H1 (cell line): ENCODE data around the gene CAMTA2.

Experiments used
- ATF3 ChIP-seq: IDR thresholded peaks from 2 replicates; pipeline ENCODE4 v1.6.1; 2011; ENCODE audit warnings: low read depth, mild to moderate bottlenecking, low read length; ENCODE audit not compliant: insufficient read depth
- CTCF ChIP-seq, 3 experiments: IDR thresholded peaks; 1 replicate in 2 of 3; 2 replicates in 1 of 3; pipeline versions ENCODE4 v1.5.1 to v1.6.1; 2011; ENCODE audit warnings: low read length in 3 of 3, mild to moderate bottlenecking in 3 of 3, inconsistent platforms in 2 of 3, low read depth in 1 of 3, moderate library complexity in 1 of 3; ENCODE audit not compliant: insufficient read depth in 1 of 3; ENCODE audit errors: control extremely low read depth in 1 of 3
- EP300 ChIP-seq, 2 experiments: IDR thresholded peaks; 1 replicate in 1 of 2; 2 replicates in 1 of 2; pipeline ENCODE4 v1.6.1; 2011 to 2012; ENCODE audit warnings: low read depth in 2 of 2, low read length in 2 of 2, mild to moderate bottlenecking in 2 of 2, borderline replicate concordance in 1 of 2, inconsistent platforms in 1 of 2, moderate library complexity in 1 of 2
- JUN ChIP-seq: IDR thresholded peaks from 2 replicates; pipeline ENCODE4 v1.6.1; 2011; ENCODE audit warnings: low read depth, mild to moderate bottlenecking, improper control_type of control experiment, low read length
- KDM5A ChIP-seq: fragments of 200-600 bp; IDR thresholded peaks from 2 replicates; pipeline ENCODE4 v1.7.1; 2012; ENCODE audit warnings: mild to moderate bottlenecking, low read length, inconsistent platforms, mixed read lengths
- POLR2A ChIP-seq, 2 experiments: IDR thresholded peaks; 1 replicate in 1 of 2; 2 replicates in 1 of 2; pipeline ENCODE4 v1.6.1; 2011; ENCODE audit warnings: low read depth in 2 of 2, low read length in 2 of 2, mild to moderate bottlenecking in 2 of 2; ENCODE audit errors: control extremely low read depth in 1 of 2
- POLR2AphosphoS5 ChIP-seq: IDR thresholded peaks from 2 replicates; pipeline ENCODE4 v1.6.1; 2011; ENCODE audit warnings: low read depth, low read length
- RAD21 ChIP-seq, 2 experiments: IDR thresholded peaks in 1 of 2; conservative IDR thresholded peaks in 1 of 2; 2 replicates each; pipeline ENCODE4 v1.6.1; 2011; ENCODE audit warnings: low read depth in 2 of 2, low read length in 2 of 2, improper control_type of control experiment in 1 of 2, inconsistent platforms in 1 of 2, mild to moderate bottlenecking in 1 of 2, moderate library complexity in 1 of 2
- TAF1 ChIP-seq: IDR thresholded peaks from 2 replicates; pipeline ENCODE4 v1.6.1; 2011; ENCODE audit warnings: mild to moderate bottlenecking, low read depth, low read length
- TEAD4 ChIP-seq: IDR thresholded peaks from 2 replicates; pipeline ENCODE4 v1.6.1; 2012; ENCODE audit warnings: low read depth, low read length, inconsistent platforms, mixed read lengths
- YY1 ChIP-seq: IDR thresholded peaks from 2 replicates; pipeline ENCODE4 v1.6.1; 2011; ENCODE audit warnings: low read depth, mild to moderate bottlenecking, low read length

- peak; percentile 59 to 74 (median 71) for TF ChIP-seq CTCF (IDR thresholded peaks at IDR 0.05; ENCODE audit: control extremely low read depth in 1 of 3, insufficient read depth in 1 of 3, low read depth in 1 of 3, low read length in 3 of 3)
- no peak for TF ChIP-seq TEAD4
- no peak for TF ChIP-seq ATF3
- TF ChIP-seq JUN = no peak
- TF ChIP-seq POLR2AphosphoS5 = no peak
- TF ChIP-seq YY1 = no peak
- no peak for TF ChIP-seq EP300 (IDR thresholded peaks at IDR 0.05; ENCODE audit: borderline replicate concordance in 1 of 2, low read depth in 2 of 2, low read length in 2 of 2)
- no peak for TF ChIP-seq TAF1
- no peak for TF ChIP-seq KDM5A
- TF ChIP-seq POLR2A (IDR thresholded peaks at IDR 0.05; ENCODE audit: control extremely low read depth in 1 of 2, low read depth in 2 of 2, low read length in 2 of 2) = no peak
- TF ChIP-seq RAD21 (IDR thresholded peaks at IDR 0.05 in 1 of 2, conservative IDR thresholded peaks at IDR 0.05 in 1 of 2; ENCODE audit: low read depth in 2 of 2, low read length in 2 of 2) = peak; percentile 25 to 46; a peak in 3 of 4 replicates
Measured at GRCh38 chr17:4956493-4957061, 30.9 kb downstream of the CAMTA2 start.
